Large intestine (tissue), 3 donors: ENCODE measurements around the gene RNF223. TPM values are rescaled to one million over a fixed set of nuclear protein-coding genes. Genes with fewer than 3 reads are reported as not detected.

Experiments
- DNase-seq, 2 donors: peaks; one replicate each; pipeline versions ENCODE4 v3.0.0 to v3.0.0-alpha.2; 2013
- H3K27ac ChIP-seq: one replicate; pipeline ENCODE4 v1.5.1; 2013; ENCODE audit warnings: low read length
- H3K27me3 ChIP-seq: 2 replicates; pipeline ENCODE4 v1.6.1; 2013; ENCODE audit warnings: low read length; ENCODE audit not compliant: control insufficient read depth, insufficient read depth
- H3K36me3 ChIP-seq: 2 replicates; pipeline ENCODE4 v1.6.1; 2013; ENCODE audit warnings: low read length; ENCODE audit not compliant: control insufficient read depth, insufficient read depth
- H3K4me1 ChIP-seq: one replicate; pipeline ENCODE4 v1.6.1; 2013; ENCODE audit warnings: low read length; ENCODE audit not compliant: control insufficient read depth, insufficient read depth
- H3K4me3 ChIP-seq: one replicate; pipeline ENCODE4 v1.5.1; 2013; ENCODE audit warnings: low read length
- H3K9me3 ChIP-seq: one replicate; pipeline ENCODE4 v1.6.1; 2013; ENCODE audit warnings: mild to moderate bottlenecking, low read depth, low read length, moderate library complexity; ENCODE audit not compliant: control insufficient read depth
- WGBS: methylation state at CpG from one replicate; pipeline ENCODE4 v1.1.5; 2013; ENCODE audit warnings: low lambda C conversion rate; ENCODE audit not compliant: insufficient coverage; 5-methylcytosine and 5-hydroxymethylcytosine counted together
- polyA plus RNA-seq: library from polyadenylated mRNA; unstranded; fragments of 120-200 nt; gene quantifications from one replicate; pipeline ENCODE4 v1.2.1, GENCODE V29; 2013

Gene RNF223
- polyA plus RNA-seq, 1 donor, result 0.06 TPM

DNA sequence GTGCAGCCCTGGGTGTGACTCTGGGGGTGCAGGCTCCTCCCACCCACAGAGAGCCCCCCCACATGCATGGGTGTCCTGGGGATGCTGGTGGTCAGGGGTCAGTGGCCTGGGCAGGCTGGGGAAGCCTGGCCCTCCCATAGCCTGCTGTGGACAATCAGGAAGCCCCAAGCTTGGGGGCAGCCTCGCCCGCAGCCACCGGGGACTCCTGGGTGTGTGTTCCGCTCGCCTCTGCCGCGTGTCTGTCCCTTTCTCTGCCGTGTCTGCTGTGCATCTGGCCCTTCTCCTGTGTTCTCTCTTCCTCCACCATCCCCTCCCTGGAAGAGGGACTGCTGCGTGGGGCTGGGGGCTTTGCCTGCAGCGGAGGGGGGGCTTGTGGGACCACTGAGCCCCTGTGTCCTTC, 31.3 kb downstream of the RNF223 start:
- H3K27me3 ChIP-seq, result peaks cover 13% of the 10 kb centered on the region

DNA sequence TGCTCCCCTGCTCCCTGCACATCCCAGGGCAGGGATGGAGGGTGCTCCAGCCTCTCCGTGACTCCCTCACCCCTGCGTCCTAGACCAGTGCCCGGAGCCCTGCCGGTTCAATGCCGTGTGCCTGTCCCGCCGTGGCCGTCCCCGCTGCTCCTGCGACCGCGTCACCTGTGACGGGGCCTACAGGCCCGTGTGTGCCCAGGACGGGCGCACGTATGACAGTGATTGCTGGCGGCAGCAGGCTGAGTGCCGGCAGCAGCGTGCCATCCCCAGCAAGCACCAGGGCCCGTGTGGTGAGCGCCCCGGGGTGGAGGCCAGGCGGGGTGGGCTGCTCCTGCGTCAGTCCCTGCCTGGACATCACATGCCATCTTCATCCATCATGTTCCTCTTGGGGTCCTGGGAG, 32.2 kb downstream of the RNF223 start:
- peaks cover 22% of the 10 kb centered on the region for H3K4me1 ChIP-seq
- no peak overlapping the region for H3K4me3 ChIP-seq
- H3K27me3 ChIP-seq, result peaks cover 13% of the 10 kb centered on the region
- no peak for DNase-seq
- H3K27ac ChIP-seq, result no peak overlapping the region
- no CpG with 5 or more reads among the region's 25 CpGs for WGBS
- peaks cover 22% of the 10 kb centered on the region for H3K9me3 ChIP-seq
- H3K36me3 ChIP-seq, result peaks cover 57% of the 10 kb centered on the region

More for the DNA sequence above, 31.3 kb downstream of the RNF223 start:
- peaks cover 22% of the 10 kb centered on the region for H3K9me3 ChIP-seq
- peaks cover 61% of the 10 kb centered on the region for H3K36me3 ChIP-seq
- no CpG with 5 or more reads among the region's 10 CpGs for WGBS
- no peak for DNase-seq
- no peak overlapping the region for H3K4me3 ChIP-seq
- H3K27ac ChIP-seq, result no peak overlapping the region
- peaks cover 16% of the 10 kb centered on the region for H3K4me1 ChIP-seq

GRCh38 chr1:1041092-1041523, 33.0 kb downstream of the RNF223 start:
- peaks cover 13% of the 10 kb centered on the region for H3K27me3 ChIP-seq
- H3K27ac ChIP-seq, result no peak overlapping the region
- no peak overlapping the region for H3K4me3 ChIP-seq
- H3K4me1 ChIP-seq, result peaks cover 22% of the 10 kb centered on the region
- peaks cover 22% of the 10 kb centered on the region for H3K9me3 ChIP-seq
- H3K36me3 ChIP-seq, result peaks cover 59% of the 10 kb centered on the region
- no CpG with 5 or more reads among the region's 60 CpGs for WGBS
- no peak for DNase-seq

- Histone ChIP-seq H3K4me3 (peak overlapping the region; percentile 33), H3K27ac (no peak overlapping the region), H3K27me3 (peaks cover 13% of the 10 kb centered on the region)
Measured at GRCh38 chr1:1040004-1040991, 33.8 kb downstream of the RNF223 start.

DNA sequence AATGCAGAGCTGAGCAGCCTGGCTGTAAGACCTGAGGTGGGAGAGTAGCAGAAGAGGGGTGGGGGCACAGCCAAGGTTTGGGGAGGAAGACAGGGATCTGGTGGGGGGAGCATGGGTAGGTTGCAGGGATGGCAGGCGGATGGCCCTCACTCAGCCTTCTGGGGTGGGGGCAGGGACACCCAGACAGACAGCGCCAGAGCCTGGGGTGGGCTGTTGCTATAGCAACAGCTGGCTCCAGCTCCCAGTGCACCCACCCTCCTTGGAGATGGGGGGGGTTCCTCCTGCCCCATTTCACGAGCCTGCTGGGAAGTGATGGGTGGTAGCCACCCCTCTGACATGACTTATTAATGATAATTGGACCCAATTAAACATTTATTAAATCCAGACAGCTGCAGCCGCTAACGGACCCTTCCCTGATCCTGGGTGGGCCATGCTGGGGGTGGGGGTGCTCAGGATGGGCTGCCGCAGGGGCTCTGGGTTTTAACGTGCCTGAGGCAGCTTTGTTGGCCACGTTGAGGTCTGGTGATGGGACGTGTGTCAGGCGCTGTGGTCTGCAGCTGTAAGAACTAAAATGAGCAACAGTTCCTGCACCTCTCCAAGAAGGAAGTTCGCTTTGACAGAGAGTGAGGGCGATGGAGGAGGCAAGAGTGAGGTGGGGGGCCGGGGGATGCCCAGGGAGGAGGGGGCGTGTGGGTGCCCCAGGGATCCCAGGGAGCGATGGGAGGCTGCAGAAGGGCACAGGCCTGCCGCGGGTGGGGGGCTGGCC, 34.8 kb downstream of the RNF223 start:
- H3K9me3 ChIP-seq, result peaks cover 22% of the 10 kb centered on the region
- WGBS, result no CpG with 5 or more reads among the region's 17 CpGs
- DNase-seq, result no peak
- peaks cover 22% of the 10 kb centered on the region for H3K4me1 ChIP-seq
- peaks cover 18% of the 10 kb centered on the region for H3K27me3 ChIP-seq
- peaks cover 52% of the 10 kb centered on the region for H3K36me3 ChIP-seq
- no peak overlapping the region for H3K4me3 ChIP-seq
- no peak overlapping the region for H3K27ac ChIP-seq

More at GRCh38 chr1:1040004-1040991, 33.8 kb downstream of the RNF223 start:
- peaks cover 22% of the 10 kb centered on the region for H3K4me1 ChIP-seq
- DNase-seq, result peak; percentile 74 to 75
- peaks cover 22% of the 10 kb centered on the region for H3K9me3 ChIP-seq
- peaks cover 58% of the 10 kb centered on the region for H3K36me3 ChIP-seq
- no CpG with 5 or more reads among the region's 99 CpGs for WGBS

- H3K27me3 ChIP-seq, result peaks cover 22% of the 10 kb centered on the region
- no CpG with 5 or more reads among the region's 6 CpGs for WGBS
- DNase-seq, result no peak
- H3K27ac ChIP-seq, result no peak overlapping the region
- H3K4me3 ChIP-seq, result no peak overlapping the region
- peaks cover 48% of the 10 kb centered on the region for H3K36me3 ChIP-seq
- H3K9me3 ChIP-seq, result peaks cover 18% of the 10 kb centered on the region
- peaks cover 24% of the 10 kb centered on the region for H3K4me1 ChIP-seq
Measured at GRCh38 chr1:1038694-1039093, 35.4 kb downstream of the RNF223 start.

DNA sequence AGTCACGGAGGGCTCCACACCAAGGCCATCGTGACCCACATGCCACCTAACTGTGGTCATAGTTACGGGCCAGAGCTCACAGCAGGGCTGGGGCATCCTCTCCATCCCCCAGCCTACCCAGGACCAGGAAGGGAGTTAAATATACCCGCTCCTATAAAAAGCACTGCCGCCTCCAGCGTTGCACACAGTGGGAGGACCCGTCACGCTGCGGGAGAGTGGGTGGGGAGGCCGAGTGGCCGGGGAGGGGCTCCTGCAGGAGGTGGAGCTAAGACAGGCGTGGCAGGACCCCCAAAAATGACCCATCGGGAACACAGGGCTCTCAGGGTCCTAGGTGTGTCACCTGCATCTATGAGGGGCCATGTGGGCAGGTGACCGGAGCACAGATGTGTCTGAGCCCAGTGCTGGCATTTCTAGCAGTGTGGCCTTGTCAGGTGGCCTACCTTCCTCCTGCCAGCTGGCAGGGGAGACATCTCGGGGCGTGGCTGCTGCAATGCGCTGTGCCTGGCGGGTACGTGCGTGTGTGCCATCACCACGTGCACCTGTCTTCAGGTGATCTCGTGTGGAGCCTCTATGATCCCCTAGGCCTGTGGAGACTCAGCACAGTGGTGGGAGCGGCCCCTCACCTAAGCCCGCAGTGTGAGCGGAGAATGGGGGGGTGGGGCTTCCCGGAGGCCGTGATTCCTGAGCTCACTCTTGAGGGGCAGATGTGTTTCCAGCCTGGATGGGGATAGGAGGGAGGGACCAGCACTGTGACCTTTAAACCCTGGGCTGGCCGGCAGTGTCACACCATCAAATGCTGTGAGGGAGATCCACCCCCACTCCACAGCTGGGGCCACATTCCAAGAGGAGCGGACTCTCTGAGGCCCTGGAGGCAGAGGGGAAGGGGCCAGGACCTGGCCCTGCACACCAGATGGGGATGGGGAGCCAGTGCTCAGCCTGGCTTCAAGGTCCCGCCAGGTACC, 36.5 kb downstream of the RNF223 start:
- no peak overlapping the region for H3K27ac ChIP-seq
- H3K9me3 ChIP-seq, result peaks cover 7% of the 10 kb centered on the region
- peaks cover 27% of the 10 kb centered on the region for H3K4me1 ChIP-seq
- H3K27me3 ChIP-seq, result peaks cover 23% of the 10 kb centered on the region
- WGBS, result no CpG with 5 or more reads among the region's 30 CpGs
- H3K36me3 ChIP-seq, result peaks cover 37% of the 10 kb centered on the region
- DNase-seq, result no peak
- H3K4me3 ChIP-seq, result no peak overlapping the region

DNA sequence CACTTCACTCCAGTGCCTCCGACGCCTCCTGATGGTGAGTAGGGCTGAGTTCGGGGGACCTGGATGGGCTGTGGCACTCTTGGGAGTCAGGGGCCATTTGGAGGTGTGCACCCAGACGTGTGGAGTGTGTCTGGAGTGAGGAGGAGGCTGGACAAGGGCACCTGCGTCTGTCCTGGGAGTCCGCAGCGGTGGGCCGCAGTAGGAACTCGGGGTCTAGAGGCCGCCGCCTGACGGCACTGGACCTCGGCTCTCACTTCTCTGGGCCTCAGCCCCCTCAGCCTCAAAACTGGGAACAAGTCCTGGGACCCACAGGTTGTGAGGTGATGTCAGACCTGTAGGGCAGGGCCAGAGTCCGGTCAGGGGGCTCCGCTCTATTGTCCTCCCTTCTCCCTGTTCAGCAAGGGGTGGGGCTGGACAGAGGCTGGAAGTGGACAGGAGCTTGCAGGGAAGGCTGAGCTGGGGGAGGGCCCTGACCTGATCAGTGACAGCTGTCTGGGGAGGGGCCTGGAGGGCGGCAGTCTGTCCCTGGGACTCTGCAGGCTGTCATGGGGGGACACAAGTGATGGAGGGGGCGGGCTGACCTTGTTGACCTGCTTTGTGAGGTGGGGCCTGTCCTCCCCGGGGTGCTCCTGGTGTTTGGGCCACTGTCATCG, 38.7 kb downstream of the RNF223 start:
- WGBS, result no CpG with 5 or more reads among the region's 19 CpGs
- Histone ChIP-seq H3K4me1 (peaks cover 45% of the 10 kb centered on the region), H3K27ac (no peak overlapping the region), H3K9me3 (no peaks in the 10 kb centered on the region), H3K36me3 (peaks cover 27% of the 10 kb centered on the region), H3K27me3 (peaks cover 25% of the 10 kb centered on the region), H3K4me3 (no peak overlapping the region)
- DNase-seq, result no peak

DNA sequence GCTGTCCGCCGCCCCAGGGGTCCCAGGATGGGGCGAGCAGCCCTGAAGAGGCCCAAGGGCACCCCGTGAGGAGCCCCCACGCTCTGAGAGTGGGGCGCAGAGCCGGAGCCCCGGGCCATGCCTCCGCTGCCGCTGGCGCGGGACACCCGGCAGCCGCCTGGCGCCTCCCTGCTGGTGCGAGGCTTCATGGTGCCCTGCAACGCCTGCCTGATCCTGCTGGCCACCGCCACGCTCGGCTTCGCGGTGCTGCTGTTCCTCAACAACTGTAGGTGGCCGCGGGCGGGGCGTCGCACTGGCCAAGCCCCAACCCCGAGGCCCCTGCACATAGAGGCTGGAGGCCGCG, 39.7 kb downstream of the RNF223 start:
- no CpG with 5 or more reads among the region's 30 CpGs for WGBS
- H3K27me3 ChIP-seq, result peaks cover 19% of the 10 kb centered on the region
- no peak for DNase-seq
- H3K27ac ChIP-seq, result no peak overlapping the region
- peaks cover 35% of the 10 kb centered on the region for H3K4me1 ChIP-seq
- H3K36me3 ChIP-seq, result peaks cover 27% of the 10 kb centered on the region
- no peak overlapping the region for H3K4me3 ChIP-seq
- H3K9me3 ChIP-seq, result no peaks in the 10 kb centered on the region
